LoVo (cell line): Measurements from ENCODE around the gene KSR1.
"Not testable (repeated sequence)": the region's sequence is repeated elsewhere in the genome, so short reads cannot be mapped to it uniquely, and the experiment has no call there.

Experiments
- DNase-seq: peaks from one replicate; pipeline ENCODE4 v3.0.0-alpha.2; 2016; ENCODE audit warnings: low spot score

KSR1 gene

GRCh38 chr17:27427166-27427862 lies 28.9 kb upstream of the KSR1 start:
- DNase-seq = not testable (repeated sequence)

DNA sequence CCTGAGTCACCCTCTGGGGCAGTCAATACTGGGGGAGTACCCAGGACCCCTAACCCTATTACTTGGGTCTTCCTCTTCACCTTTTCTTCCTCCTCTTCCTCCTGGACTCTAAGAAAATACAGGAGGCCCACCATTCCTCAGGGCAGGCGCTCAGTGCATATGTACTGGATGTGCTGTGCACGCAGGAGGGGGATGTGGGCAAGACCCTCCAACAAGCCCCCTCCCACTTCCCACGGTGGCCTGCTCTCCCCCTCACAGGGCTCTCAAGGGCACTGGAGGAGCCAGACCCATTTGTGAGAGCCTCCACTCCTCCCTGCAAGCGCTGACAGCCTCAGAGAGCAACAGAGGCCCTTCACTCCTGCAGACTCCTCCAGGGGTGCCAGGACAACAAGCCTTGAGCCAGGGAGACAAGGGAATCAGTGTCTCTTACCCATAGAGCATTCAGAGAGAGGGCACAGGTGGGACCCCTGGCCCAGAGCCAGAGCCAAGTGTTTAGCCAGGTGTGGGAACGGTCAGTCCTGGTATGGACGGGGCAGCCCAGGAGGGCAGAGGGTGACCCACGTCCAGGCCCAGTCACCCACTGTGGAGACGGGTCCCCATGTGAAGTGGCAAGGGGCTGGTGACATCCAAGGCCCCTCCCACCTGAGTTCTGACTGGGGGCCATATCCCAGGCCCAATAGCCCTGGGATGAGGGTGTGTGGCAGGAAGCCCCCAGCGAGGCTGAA lies 27.3 kb upstream of the KSR1 start:
- DNase-seq = no peak

- DNase-seq = no peak
Measured at GRCh38 chr17:27429666-27430382, 26.4 kb upstream of the KSR1 start.

GRCh38 chr17:27430383-27430840 lies 25.8 kb upstream of the KSR1 start:
- no peak for DNase-seq

DNA sequence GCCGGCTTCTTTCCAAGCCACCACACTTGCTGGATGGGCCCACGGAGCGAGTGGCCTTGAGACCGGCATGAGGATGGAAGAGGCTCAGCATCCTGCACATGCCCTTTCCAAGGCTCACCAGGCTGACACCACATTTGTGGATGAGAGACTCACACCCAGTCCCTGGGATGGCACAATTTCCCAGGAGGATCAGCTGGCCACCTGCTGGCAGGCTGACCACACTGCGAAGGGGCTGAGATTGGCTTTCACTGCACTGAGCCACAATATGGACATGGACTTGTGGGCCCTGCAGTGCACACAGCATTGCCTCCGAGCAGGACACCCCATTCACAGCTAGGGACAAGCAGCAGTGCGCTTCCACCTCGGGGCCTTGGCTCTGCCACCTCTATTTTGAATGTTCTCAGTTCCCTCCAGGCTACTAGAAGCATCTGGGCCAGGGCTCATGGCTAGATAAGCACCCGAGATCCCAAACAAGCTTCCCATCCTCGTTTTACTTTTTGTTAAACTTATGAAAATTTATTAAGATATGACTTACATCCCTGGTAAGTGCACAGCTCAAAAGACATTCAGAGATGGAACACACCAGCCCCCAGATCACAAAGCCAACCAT lies 25.3 kb upstream of the KSR1 start:
- peak; percentile 33 for DNase-seq

DNA sequence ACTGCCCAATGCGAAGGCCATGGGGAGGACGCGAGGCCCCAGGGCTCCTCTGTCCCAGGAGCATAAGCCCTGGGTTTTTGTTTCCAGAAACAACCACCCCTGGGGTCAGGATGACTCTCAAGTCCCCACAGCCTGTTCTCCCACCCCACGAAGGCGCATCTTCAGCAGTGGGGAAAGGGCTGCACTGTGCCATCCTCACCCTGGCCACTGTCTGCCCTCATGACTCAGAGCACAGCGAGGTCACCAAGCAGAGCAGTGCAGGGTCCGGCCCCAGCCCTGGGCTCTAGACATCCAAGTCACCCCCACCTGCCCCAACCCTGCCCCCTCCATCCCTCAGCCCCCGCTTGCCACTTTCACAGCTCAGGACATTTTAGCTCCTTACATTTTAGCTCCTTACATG lies 22.7 kb upstream of the KSR1 start:
- DNase-seq = no peak

DNA sequence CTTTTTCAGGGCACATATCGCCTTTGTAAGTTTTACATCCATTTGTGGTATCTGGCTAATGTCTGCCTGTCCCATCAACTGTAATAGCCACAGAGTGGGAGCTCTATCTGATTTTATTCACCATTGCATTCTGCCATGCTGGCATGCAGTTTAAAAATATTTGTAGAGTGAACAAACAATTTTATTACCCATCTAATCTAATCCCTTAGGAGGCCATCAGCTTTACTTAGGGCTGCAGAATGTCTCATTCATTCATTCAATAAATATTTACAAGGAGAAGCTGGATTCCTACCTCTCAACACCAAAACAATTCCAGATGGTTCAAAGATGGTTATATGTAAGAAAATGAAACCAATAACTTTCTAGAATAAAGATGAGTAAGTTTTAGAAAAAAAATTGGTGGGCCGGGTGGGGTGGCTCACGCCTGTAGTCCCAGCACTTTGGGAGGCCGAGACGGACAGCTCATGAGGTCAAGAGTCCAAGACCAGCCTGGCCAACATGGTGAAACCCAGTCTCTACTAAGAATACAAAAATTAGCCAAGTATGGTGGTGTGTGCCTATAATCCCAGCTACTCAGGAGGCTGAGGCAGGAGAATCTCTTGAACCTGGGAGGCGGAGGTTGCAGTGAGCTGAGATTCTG lies 20.7 kb upstream of the KSR1 start:
- DNase-seq = not testable (repeated sequence)

DNA sequence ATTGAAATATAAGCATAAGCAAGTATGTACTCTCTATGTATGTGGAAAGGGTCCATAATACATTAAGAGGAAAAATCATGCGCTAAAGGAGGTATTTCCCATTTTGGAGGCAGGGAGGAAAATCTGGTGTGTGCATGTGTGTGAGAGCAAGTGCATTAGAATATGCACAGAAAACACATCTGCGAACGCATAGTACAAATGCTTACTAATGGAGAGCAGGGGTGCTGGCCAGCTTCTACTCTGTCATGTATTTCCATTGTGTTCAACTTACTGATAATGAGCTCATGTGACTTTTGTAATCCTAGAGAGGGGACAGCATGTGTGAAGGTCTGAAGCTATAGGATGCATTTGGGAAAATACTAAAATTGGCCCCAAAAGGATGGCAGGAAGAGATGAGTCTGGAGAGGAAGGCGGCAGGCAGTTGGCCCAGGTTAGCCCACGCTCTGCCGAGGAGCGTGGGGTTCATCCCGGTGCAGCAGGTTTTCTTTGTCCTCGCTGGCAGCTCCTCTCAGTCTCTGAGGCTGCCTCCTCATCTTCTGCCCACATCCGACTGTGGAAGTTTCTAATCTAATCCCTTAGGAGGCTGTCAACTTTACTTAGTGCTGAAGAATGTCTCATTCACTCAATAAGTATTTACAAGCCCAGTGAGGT lies 17.8 kb upstream of the KSR1 start:
- DNase-seq = no peak

DNA sequence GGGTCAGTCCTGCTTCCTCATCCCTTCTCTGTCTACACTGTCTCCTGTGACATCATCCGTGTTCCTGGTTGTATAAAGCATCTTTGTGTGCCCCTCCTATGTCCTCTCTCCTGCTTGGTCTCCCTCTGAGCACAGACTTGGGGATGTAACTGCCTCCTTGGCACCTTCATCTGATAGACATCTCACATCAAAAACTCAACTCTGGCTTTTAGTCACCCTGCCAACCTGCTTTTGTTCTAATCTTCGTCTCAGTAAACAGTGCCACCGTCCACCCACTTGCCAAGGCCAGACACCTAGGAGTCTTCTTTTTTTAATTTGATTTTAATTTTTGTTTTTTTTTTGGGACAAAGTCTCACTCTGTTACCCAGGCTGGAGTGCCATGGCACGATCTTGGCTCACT lies 16.9 kb upstream of the KSR1 start:
- no peak for DNase-seq

DNA sequence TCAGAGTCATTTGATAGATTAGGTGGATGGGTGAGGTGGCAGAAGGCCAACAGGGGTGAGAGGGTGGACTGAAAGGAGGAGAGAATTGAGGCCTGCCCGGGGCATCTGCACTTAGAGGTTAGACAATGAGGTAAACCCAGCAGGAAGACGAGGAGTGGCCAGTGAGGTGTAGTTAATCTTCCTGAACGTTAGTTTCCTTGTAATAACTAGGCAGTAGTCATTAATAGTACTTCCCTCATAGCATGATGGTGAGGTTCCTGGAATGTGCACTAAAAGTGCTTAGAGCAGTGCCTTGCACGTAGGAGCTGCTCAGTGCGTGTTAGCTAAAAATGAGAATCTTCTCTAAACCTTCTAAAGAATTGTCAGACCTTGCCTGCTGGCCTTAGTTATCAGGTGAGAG lies 13.5 kb upstream of the KSR1 start:
- no peak for DNase-seq

- no peak for DNase-seq
Measured at GRCh38 chr17:27443491-27443890, 12.8 kb upstream of the KSR1 start.

- DNase-seq = no peak
Measured at GRCh38 chr17:27445971-27446370, 10.3 kb upstream of the KSR1 start.

DNA sequence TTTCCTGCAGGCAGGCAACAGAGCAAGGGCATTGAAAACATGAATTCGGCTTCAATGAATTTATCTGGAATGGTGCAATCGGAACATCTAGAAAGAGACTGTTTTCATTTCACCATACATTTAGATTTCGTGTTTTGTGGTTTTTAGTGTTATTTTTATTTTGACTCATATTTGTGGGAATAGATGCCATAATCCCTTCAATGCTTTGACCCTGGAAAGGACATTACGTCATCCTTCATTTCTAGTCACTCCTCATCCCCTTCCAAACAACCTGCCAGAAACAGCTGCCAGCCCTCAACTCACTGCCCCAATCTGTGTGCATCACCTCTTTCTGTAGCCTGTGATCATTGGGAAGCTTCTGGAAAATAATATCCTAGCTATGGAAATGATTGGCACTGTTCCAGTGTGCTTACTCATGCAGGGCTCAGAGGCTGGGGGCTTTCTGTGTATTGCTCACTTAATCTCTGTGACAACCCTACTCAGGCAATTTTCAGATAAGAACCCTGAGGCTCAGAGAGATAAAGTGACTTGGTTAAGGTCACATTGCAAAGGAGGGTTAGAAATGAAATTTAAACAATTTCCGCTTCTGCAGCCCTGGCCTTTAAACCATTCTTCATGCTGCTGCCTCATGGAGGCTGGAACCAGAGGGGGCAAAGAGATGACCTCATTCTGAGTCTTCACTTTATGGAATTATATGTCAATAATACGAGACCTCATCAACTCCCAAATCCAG lies 9.5 kb upstream of the KSR1 start:
- no peak for DNase-seq

DNA sequence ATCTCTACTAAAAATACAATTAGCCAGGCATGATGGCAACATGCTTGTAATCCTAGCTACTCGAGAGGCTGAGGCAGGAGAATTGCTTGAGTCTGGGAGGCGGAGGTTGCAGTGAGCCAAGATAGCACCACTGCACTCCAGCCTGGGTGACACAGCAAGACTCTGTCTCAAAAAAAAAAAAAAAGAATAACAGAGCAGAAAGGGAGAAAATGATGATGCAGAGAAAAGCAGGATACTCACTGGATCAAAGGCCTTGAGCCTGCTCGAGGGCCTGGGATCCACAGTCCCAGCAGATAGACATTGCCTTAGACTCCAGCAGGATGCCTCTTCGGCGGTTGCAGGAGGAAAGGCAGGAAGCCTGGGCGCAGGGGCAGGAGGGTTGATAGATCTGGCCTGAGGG lies 7.7 kb upstream of the KSR1 start:
- not testable (repeated sequence) for DNase-seq

DNA sequence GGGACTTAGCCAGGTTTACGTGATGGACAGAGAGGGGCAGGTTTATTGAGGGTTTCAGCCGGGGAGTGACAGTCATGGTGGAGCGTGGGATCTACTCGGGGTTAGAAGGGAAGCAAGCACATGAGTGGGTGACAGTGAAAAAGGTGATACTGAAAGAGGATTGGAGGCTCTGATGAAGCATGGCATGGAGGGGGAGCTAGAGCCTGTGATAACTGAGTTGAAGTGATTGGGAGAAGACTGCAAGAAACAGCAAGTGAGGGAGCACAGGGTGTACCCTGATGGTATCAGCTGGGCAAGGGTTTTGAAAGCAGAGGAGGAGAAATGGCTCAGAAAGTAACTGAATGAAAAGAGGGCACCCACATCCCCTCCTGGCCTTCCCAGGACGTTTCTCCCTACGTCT lies 6.7 kb upstream of the KSR1 start:
- no peak for DNase-seq

GRCh38 chr17:27449988-27450387 lies 6.3 kb upstream of the KSR1 start:
- DNase-seq = no peak

DNA sequence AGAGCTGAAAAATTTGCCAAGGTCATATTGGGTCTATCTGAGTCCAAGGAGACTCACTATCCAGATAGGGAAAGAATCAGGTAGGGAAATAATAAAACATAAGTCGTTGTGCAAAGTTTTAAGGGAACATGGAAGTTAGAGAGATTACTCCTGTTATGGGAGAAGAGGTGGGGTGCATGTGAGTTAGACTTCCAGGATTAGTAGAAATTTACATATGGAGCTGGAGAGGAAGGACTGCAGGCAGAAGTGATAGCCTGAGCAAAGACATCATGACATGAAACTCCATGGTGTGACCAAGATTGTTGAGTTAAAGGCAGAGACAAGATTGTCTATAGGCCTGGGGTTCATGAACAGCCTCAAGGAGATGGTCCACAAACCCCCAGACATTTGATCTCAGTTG lies 5.8 kb upstream of the KSR1 start:
- no peak for DNase-seq

DNA sequence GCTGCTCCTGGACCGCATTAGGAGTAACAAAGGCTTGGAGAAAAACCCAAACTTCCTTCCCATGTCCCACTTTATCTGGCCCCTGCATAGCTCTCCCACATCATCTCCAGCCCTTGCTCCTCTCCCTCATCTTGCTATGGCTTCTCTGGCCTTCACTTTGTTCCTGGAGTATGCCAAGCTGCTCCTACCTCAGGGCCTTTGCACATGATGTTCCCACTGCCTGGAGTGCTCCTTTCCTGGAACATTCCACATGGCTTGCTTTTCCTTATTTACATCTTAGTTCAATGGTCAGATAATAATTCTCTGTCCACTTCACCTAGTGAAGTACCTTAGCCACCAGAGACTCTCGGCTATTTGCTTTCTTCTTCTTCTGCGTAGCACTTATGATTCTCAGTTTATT lies 4.3 kb upstream of the KSR1 start:
- no peak for DNase-seq

GRCh38 chr17:27452828-27453227 lies 3.4 kb upstream of the KSR1 start:
- no peak for DNase-seq

DNA sequence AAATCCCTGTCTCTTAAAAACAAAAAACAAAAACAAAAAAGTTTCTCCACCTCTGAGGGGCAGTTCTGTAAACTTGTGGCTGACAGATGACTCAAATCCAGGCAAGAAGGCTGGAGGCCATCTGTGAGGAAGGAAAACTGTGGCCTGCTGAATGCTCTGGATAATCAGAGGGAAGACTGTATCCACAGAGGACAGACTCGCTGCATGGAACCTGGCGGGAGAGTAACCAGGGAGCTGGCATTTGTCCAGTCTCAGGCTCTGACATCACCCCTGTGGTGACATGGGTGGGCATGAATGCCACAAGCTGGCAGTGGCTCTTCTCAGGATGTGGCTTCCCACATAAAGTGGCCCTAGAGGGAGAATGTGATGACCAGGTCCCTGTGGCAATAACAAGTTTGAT lies 2.8 kb upstream of the KSR1 start:
- peak; percentile 22 for DNase-seq

DNA sequence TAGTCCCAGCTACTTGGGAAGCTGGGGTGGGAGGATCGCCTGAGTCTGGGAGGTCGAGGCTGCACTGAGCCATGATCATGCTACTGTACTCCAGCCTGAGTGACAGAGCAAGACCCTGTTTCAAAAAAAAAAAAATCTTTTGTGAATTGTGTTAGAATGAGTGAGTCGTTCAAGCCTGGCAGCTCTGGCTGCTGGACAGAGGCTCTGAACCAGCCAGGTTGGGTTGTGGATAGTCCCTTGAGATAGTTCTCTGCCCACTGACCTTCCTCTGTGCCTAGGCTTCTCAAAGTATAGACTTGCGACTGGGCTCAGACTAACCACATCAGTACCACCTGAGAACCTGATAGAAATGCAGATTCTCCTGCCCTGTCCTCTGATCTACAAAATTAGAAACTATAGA lies 2.2 kb upstream of the KSR1 start:
- DNase-seq = no peak
